GM12865 (cell line): ENCODE data around the gene TEX29.

Experiments used
- DNase-seq: peaks from one replicate; pipeline ENCODE4 v3.0.0; 2010; ENCODE audit warnings: low read depth
- H3K4me3 ChIP-seq: 2 replicates; pipeline ENCODE4 v1.5.1; 2011; ENCODE audit warnings: mild to moderate bottlenecking, low read depth, low read length, control low read depth
- TF ChIP-seq, protein P1 (sequence below): IDR thresholded peaks from 2 replicates; pipeline ENCODE4 v1.5.1; 2011; ENCODE audit warnings: low read length, control low read depth, low read depth, inconsistent platforms; ENCODE audit not compliant: insufficient read depth; ENCODE audit errors: missing control alignments

Gene TEX29

DNA sequence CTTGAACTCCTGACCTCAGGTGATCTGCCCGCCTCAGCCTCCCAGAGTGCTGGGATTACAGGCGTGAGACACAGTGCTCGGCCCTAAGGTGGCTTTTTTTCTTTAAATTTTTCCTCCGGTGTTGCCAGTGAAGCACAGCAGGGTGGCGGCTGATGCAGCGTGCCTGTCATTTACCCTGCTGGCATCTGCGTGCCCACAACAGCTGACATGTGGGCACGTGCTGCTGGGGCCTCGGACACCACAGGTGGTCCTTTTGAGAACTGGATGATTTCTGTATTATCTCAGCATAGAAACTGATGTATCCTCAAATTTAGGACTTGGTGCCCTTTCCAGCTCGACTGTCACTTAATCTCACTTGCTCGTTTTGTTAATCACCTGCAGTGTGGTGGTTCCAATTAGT, 31.2 kb upstream of the TEX29 start:
- no peak for DNase-seq
- no peak overlapping the region for H3K4me3 ChIP-seq
- TF ChIP-seq, protein P1, sequence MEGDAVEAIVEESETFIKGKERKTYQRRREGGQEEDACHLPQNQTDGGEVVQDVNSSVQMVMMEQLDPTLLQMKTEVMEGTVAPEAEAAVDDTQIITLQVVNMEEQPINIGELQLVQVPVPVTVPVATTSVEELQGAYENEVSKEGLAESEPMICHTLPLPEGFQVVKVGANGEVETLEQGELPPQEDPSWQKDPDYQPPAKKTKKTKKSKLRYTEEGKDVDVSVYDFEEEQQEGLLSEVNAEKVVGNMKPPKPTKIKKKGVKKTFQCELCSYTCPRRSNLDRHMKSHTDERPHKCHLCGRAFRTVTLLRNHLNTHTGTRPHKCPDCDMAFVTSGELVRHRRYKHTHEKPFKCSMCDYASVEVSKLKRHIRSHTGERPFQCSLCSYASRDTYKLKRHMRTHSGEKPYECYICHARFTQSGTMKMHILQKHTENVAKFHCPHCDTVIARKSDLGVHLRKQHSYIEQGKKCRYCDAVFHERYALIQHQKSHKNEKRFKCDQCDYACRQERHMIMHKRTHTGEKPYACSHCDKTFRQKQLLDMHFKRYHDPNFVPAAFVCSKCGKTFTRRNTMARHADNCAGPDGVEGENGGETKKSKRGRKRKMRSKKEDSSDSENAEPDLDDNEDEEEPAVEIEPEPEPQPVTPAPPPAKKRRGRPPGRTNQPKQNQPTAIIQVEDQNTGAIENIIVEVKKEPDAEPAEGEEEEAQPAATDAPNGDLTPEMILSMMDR: no peak

DNA sequence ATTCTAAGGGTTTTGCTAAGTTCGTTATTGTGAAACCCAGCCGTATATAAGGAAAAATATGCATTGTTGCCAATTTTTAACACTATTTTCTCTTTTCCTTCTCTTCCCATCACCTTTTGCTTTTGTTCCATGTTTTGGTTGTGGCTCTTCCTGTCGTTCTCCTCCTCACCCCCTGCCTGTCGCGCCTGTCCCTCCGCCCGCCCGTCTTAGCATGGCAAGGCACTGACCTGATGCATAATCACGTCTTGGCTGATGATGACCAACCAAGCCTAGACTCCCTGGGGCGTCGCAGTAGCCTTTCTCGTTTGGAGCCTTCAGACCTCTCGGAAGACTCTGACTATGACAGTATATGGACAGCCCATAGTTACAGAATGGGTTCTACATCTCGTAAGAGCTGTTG, 28.5 kb upstream of the TEX29 start:
- DNase-seq: no peak
- no peak overlapping the region for H3K4me3 ChIP-seq
- TF ChIP-seq, protein P1: no peak

DNA sequence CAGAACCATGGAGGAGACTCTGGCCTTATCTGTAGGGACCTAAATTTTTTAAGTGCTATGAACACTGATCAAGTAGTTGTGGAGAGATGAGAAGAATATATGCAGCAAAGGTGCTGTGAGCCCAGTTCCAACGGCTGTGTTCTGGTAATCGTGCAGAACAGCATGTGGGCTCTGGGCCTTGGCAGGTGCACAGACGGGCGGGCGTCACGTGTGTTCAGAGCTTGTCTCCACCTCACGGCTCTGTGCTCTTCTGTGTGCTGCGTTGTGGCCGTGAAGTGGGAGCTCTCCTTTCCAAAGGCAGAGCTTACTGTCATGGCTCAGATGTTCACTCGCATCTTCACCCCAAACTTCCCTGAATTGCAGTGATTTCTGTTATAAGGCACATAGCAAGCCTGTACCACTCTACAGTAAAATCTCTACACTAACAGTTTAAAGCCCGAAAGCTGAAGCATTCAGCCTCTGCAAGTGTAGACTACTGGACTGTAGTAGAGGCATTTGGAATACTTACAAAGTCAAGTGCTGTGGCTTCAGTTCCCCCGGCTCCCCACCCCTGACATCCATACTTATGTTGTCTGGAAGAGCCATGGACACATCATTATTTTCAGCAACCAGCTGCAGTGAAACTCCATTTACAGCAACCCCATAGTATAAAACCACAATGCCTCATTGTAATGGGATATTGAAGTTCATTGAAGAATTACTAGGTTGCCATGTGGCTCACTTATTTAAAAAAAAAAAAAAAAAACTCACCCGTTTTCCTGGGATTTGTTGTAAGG, 27.5 kb upstream of the TEX29 start:
- TF ChIP-seq, protein P1: no peak
- no peak overlapping the region for H3K4me3 ChIP-seq
- no peak for DNase-seq

DNA sequence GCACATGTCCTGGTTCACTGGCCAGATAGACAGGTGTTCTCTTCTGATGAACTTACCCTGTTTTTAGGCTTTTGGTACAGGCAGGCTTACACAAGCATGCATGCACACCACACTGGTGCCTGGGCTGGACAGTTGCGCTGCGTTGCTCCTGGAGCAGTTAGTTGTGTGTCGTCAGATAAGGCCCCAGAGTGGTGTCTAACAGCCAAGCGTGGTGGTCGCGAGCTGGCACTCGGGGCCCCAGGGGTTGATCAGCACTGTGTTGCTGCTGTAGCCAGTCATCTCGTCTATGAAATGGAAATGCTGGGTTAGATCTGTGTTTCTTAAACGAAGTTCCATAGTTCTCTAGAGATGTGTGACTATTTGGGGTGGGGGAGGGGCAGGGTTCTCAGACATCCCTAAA, 24.6 kb upstream of the TEX29 start:
- TF ChIP-seq, protein P1: no peak
- no peak overlapping the region for H3K4me3 ChIP-seq
- no peak for DNase-seq

DNA sequence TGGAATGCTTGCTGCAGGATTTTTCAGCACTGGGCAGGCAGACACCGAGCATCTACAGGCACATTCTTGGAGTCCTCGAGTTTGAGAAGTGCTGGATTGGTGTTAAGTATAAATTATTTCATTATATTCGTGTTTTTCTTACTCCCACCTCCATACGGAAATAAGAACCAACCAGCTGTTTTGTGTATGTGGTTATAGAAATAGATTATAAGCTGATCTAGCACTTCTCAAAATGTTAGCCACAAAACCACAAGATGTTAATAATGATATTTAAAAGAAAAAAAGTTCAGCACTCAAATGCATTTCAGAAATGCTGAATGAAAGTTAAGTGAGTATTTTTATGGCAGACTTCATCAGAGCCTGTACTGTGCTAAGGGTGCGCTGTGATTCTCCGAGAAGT, 24.0 kb upstream of the TEX29 start:
- TF ChIP-seq, protein P1: no peak
- no peak for DNase-seq
- H3K4me3 ChIP-seq: no peak overlapping the region

DNA sequence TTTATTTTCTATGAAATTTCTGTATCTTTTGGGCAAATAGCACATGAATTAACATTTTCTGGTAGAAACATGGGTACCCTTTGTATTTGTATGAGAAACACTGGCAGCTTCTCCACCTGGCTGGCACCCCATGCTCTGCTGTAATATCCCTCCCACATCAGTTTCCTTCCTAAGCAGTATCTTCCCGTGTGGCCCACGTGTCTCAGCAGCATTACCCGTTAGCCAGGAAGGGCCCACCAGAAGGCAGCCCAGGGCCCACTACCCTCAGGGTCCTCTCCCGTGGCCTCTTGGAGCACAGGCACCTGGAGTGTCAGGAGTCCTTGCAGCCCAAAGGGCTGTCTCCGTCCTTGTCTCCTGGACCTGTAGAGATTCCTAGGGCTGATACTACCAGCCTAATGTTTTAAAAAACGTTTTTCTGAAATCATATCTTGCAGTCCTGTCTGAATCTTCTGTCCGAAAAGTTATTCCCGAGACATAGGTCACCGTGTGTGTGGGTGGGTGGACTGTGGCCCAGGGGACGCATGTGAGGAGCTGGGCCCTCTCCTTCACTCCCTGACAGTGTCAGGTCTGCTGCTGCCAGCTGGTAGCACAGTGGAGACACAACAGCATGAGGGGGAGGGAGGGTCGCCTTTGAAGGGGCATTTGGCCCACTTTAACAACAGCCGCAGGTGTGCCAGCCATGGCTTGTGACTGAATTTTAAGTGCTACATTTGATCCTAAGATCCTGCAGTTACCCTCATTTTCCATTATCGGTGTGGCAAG, 22.0 kb upstream of the TEX29 start:
- TF ChIP-seq, protein P1: no peak
- no peak overlapping the region for H3K4me3 ChIP-seq
- DNase-seq: no peak
